HG02852 (cell line): ENCODE results near the gene RPL28.
A peak's percentile ranks its signal among the peaks of the same experiment; 100 is the strongest.
"Not testable (repeated sequence)": the region's sequence is repeated elsewhere in the genome, so short reads cannot be mapped to it uniquely, and the experiment has no call there.

ENCODE experiments used
- ATAC-seq: cut with Tn5 transposase; IDR thresholded peaks from one replicate; pipeline ENCODE4 v1.9.1; 2021; ENCODE audit warnings: mild to moderate bottlenecking, moderate library complexity; ENCODE audit not compliant: unreplicated experiment

RPL28 gene

DNA sequence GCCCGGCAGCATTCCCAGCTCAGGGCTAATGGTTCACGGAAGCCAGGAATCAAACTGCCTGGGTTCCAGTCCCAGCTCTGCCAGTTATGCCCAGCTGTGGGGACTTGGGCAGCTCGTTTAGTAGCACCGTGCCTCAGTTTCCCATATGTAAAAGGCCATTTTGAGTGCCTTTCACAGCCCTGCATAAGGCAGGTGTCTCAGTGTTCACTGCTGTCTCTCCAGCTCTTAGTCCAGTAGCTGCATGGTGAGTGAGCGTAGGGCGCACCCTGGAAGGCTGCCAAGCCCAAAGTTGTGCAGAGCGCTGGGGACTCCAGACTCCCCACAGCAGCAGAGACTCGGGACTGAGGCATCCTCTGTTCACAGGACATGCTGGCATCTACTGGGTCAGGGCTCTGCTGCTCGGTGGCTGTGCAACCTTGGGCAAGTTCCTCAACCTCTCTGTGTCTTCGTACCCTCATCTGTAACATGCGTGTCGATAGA, 5.5 kb downstream of the RPL28 start:
- ATAC-seq: no peak

DNA sequence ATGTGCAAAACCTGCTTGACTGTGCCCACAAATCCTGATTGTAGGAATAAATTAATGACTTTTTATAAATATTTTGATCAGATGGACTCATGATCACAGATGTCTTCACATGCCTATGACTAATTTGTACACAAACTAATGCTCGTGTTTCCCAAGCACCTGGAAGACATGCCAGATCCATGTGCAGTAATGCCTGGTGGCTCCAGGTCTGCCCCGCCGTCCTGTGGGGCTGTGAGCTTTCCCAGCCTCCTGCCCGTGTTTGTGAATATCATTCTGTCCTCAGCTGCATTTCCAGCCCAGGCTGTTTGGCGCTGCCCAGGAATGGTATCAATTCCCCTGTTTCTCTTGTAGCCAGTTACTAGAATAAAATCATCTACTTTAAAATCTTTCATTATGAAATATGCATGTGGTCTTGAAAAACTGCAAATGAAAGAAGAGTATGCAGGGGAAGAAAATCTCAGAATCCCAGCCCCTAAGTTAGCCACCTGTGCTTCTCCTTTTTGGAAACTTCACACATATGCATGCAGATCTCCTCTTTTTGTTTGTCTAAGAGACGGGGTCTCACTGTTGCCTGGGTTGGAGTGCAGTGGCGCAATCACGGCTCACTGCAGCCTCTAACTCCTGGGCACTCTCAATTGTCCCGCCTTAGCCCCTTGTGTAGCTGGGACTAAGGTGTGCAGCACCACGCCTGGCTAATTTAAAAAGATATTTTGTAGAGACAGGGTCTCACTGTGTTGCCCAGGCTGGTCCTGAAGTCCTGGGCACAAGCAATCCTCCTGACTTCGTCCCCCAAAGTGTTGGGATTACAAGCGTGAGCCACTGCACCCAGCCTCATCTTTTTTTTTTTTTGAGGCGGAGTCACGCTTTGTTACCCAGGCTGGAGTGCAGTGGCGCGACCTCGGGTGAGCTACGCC, 6.2 kb downstream of the RPL28 start:
- ATAC-seq: no peak

DNA sequence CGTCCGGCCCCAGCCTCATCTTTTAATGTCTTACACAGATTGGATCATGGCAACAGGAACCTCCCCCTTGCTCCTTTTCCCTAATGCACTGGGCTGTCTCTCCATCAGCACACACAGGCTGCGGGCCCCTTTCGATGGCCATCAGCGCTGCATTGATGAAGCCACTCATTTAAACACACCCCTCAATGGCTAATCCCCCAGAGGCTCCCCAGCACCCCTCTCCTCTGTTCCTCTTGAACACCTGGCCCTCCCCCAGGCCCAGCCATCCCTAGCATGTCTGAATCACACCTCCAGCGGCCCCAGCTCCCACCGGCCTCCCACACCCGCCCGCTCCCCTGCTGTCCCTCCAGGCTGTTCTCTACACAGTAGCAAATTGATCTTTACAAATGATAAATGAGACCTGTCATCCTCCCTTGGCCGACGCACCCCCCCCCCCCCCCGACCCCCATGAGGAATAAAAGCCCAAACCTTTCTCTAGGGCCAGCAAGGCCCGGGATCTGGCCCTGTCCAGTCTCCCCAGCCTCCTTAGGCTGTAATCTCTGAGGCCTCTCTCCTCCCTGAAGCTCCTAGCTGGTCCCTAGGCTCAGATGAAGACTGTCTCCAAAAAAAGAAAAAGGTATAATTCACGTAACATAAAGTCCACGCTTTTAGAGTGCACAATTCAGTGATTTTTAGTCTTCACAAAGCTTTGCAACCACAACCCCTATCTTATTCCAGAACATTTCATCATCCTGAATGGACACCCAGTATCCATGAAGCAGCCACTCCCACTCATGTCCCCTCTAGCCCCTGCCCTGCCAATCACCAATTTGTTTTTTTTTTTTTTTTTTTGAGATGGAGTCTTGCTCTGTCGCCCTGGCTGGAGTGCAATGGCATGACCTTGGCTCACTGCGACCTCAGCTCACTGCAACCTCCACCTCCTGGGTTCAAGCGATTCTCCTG, 7.4 kb downstream of the RPL28 start:
- ATAC-seq: no peak

DNA sequence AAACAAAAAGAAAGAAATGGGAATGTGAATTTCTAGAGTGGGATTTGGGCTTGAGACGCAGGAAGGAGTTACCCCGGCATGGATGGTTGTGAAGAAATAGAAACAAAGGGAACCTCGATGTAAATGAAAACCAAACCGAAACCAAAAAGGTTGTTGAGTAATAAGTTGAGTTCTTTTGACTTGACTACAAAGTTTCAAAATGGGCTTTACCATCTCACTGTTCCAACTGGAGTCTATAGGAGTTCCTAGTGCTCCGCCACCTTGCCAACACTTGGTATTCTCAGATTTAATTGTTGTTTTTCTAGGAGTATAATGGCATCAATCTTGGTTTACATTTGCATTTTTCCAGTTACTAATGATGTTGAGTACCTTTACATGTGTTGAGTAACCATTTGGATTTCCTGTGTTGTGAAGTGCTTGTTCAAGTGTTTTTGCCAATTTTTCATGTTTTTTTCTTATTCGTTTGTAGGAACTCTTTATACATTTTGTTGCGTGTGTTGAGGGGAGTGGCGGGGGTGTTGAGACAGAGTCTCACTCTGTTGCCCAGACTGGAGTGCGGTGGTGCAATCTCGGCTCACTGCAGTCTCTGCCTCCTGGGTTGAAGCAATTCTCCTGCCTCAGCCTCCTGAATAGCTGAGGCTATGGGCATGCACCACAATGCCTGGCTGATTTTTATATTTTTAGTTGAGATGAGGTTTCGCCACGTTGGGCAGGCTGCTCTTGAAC, 12.6 kb downstream of the RPL28 start:
- no peak for ATAC-seq

DNA sequence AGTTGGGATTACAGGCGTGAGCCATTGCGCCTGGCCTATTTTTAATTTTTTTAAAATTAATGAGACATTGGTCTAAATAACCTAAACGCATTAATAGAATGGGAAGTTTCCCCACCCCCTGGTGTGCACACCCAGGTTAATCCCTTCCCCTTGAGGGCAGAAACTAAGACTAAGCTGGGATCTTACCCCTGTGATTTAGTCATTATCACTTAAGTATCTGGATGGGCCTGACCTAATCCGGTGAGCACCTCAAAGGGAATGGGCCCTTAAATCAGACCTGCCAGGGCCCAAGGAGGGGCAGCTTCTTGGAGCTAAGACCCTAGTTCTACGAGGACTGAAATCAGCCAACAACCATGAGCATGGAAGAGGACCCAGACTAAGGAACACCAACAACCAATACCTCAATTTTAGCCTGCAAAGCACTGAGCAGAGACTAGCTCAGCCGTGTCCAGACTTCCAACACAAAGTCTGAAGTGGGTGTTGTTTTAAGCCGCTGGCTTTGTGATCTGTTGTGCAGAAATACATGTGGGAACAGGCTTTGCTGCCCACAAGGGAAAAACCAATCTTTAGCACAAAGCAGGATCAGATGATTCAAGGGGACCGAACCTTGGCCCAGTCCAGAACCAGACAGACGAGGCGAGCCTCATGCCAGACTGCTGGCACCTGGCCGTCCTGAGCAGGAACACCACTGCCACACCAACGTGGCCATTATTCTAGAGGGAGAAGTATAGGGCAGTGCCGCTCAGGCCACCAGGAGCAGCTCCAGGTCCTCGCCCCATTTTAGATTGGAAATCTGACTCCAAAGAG, 14.8 kb downstream of the RPL28 start:
- no peak for ATAC-seq

DNA sequence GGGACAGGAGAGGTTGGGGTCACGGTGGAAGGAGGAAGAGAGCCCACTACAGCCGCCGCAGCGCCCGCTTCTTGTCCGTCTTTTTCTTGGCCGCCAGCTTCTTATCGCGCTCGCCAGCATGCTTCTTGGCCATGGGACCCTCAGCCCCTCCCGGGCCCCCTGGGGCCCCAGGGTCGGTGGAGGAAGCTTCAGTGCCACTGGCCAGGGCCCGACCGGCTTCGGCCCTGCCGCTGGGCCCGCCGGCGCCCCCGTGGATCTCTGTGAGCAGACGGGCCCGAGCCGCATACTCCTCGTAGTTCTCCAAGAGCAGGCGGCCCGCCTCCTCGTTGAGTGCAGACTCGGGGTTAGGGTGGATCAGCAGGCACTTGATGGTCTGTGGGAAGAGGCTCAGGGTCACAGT, 15.7 kb downstream of the RPL28 start:
- ATAC-seq: not testable (repeated sequence)

DNA sequence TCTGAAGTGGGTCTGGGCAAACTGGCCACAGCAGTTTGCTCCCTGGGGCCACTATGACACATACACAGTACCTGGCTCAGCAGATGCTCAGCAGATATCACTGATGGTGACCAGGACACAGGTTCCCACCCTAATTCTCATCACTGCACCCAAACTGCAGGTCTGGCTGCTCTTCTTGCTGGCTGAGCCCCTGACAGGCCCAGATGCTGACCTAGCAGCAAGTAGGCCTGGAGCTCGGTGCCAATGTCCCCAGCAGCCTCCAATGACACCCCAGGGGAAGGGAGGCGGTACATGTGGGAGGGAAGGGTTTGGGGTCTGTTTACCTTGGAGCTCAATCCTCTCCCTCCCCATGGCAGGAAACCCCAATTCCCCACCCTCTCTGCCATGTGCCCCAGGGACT, 16.8 kb downstream of the RPL28 start:
- ATAC-seq: no peak

DNA sequence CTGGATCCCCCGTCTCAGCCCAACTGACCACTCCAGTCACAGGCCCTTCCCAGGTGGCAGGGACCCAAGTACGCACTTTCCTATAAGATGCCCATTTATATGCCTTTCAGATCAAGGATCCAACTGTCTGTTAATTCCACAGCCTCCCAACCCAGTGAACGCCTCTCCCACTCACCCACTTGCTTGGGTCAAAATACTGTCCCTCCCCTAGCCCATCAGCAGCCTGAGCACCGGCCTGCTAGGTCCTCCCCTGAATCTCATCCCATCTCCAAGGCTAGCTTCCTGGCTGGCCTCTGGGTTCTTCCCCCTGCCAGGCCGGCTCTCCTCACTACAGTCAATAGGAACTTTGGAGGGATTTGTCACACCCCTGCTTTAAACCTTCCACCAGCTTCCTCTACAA, 19.9 kb downstream of the RPL28 start:
- no peak for ATAC-seq

DNA sequence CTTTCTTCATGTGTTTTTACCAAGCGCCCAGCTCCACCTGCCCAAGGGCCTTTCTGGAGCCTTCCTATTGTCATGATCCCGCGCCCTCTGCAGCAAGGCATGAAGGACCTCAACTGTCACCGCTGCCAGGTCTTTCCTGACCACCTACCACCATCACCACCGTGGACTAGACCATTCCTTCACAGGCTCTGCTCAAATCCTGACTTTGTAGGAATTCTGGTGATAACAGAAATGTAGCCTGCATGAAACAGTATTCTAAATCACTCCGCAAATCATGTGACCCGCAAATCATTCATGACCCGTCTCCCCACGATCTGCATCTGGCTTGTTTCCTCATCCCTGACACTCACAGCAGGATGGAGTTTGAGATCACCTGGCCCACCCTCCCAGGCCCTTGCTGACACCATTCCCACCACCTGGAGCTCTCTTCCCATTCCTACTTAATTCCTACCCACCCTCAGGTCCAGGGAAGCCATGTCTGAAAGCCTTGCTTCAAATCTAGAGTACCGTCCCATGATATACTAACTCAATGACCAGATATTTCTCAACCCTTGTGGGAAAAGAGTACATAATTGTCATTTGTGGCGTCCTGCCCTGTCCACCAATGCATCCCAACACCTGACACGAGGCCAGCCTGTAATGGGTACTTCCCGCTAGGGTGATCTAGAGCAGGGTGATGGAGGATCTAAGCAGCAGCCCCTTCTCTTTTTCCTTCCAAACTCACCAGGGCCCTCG, 20.5 kb downstream of the RPL28 start:
- ATAC-seq: no peak

DNA sequence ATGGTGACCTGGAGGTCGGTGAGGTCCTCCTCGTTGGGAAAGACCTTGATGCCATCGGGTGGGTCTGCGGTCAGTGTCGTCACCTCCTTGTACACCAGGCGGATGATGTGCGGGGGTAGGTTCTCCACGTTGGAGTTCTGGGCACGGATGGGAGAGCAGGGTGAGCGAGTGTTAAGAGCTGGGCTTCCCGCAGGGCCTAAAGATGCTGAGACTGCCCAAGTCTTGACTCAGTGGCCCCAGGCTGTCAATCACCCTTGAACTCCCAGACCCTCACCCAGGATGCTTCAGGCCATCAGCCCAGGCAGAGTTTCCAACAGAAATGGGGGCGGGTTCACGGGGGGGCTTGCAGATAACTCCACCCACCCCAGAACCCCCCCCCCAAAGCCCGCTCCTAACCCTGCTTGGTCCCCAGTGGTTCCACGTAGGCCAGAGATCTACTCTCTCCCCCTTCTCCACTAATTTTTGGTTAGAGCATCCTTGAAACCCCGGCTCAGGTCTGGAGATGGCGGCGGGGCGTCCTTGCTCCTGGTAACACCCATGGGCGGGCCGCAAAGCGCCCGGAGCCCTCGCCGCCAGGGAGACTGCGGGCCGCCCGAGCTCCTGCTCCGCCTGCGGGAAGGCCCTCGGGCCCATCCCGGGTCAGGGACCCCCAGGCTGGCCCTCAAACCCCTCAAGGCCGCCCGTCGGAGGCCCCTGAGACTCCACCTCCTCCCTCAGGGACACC, 21.3 kb downstream of the RPL28 start:
- no peak for ATAC-seq

DNA sequence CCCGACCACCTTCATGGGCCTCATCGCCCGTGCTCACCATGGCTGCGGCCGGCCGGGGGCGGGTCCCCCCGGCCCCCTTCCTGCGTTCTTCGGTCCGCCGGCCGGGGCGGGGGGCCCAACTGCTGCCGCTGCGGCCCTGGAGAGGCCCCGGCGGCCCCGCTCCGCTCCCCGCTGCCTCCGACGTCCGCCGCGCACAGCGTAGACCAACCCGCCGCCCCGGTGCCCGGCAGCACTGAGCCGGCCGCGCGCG, 21.7 kb downstream of the RPL28 start, which contains the start of gene UBE2S:
Gene UBE2S (minus strand): TSS at position 239 of the 250 bp plus-strand sequence. CDS start 199 bp downstream, at position 40.
- ATAC-seq: peak; percentile 16

DNA sequence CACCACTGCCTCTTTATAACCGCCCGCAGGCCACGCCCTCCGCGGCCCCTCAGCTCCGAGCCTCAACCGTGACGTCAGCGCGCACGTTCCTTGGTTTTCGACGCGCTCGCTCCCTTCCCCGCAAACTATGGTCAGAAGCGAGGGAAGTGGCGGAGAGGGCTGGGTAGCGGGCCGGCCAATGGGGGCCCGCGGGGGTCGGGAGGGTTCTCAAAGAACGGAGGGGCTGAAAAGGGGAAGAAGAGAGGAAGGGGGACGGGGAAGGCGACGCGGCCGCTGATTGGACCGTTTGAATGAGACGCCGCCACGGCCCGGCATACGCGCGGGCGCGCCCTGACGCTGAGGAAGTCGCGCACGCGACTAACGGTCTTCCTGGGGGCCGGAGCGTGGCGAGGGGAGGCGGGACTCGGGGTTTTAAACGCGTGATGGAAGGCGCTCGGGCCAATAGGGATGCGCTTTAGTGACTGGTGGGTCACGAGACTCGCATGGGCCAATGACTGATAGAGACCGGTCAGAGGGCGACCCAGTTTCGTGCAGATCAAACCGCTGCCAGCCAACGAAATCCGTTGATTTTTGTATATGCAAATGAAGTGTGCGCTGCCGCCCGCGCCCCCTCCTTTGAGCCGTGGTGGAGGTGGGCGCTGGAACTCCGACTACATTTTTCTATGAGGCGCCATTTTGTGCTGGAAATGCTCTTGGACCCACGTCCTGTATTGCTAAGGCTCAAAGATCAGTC, 22.2 kb downstream of the RPL28 start:
- ATAC-seq: peak; percentile 76

DNA sequence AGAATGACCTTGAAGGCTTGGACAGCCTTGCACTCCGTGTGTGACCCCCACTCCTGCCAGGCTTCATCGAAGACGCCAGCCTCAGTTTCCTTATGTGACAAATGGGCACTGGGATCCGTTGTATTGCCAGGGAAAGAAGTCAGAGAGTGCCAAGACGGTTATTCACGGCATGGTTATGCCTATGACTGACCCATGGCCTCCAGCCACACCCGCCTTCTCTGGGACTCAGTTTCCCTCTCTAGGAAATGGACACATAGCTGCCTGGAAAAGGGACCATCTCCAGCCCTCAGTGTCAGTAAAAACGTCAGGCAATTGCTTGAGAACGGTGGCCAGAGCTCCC, 22.8 kb downstream of the RPL28 start:
- ATAC-seq: no peak

DNA sequence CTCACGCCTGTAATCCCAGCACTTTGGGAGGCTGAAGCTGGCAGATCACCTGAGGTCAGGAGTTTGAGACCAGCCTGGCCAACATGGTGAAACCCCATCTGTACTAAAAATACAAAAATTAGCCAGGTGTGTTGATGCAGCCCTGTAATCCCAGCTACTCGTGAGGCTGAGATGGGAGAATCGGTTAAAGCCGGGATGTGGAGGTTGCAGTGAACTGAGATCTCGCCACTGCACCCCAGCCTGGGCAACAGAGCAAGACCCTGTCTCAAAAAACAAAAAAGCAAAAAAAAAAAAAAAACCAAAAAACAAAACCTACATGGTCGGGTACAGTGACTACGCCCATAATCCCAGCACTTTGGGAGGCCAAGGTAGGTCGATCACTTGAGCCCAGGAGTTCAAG, 23.4 kb downstream of the RPL28 start:
- not testable (repeated sequence) for ATAC-seq

DNA sequence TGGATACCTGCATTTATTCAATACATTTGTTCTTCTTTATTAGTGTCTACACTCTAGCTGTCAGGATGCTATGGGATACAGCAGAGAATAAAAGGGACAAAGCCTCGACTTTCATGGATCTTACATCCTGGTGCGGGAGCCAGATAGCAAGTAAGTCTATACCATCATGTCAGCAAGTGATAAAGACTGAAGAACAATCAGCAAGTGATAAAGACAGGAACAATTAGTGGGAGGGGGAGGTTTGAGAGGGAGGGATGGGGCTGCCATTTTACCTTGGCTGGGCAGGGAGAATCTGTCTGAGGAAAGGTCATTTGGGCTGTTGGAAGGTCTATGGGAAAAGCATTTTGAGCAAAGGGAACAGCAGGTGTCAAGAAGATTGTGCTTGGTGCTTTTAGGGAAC, 24.4 kb downstream of the RPL28 start:
- no peak for ATAC-seq

DNA sequence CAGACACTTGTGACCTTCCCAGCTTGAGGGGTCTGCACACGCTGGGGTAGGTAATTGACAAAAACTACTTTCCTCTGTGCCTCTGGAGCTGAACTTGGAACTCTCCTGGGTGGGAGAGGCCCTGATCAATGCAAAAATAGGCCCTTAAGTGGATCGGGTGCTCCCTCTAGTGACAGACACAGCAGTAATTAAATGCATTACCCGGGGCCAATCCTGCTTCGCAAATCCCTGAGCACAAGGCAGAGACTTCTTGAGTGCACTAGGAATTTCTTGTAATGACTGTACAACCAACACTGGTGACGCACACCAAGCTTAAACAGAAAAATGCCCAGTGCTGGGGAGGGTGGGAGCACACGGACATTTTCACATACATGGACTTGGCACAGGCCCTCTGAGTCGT, 32.5 kb downstream of the RPL28 start:
- no peak for ATAC-seq

DNA sequence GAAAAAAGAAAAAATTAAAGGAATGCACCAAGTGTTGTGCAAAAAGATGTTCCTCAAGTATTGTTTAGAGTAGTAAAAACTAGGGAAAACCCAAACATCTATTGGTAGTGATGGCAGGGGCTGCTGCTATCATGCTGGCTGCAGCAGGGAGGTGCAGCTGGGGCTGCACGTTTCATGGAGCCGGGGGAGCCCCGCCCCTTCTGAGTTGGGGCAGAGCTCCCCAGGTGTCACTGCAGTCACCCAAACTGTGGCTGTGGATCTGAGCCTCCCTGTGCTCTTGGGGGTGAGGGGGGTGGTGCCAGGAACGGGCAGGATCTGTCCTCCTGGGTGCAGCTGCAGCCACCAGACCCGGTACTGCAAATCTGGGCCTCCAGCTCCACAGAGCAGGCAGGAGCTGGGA, 33.4 kb downstream of the RPL28 start:
- no peak for ATAC-seq

DNA sequence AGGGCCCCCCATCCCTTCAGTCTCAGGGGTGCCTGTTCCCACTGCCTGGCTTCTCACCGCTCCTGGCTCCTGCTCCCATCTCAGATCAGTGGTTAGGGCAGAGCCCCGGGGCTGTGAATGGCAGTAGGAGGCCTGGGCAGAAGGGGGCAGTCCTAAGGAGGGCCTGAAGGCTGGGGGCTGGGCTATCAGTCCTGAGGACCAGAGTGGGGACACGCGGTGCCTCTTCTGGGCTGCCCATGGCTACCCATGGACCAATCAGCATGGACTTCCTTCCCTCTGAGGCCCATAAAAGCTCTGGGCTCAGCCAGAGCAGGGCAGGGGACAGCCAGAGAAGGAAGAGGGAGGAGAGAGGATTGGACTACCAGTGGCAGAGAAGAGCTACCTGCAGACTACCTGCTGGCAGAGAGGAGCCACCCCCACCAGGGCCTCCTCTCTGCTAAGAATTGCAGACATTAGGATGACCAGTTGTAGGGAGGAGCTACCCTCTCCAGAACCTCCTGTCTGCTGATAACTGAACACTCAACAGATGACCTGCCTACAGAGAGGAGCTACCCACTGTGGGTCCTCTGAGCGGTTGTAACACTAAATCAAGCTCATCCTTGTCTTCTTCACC, 34.0 kb downstream of the RPL28 start:
- ATAC-seq: no peak
